GM21515 (cell line): ENCODE data around the gene KCNIP1.

Experiments used
- ATAC-seq: cut with Tn5 transposase; IDR thresholded peaks from one replicate; pipeline ENCODE4 v1.9.1; 2021; ENCODE audit not compliant: unreplicated experiment

KCNIP1 gene

GRCh38 chr5:170562166-170562874 is 58.5 kb downstream of the KCNIP1 start:
- no peak for ATAC-seq

GRCh38 chr5:170562875-170563228 is 59.0 kb downstream of the KCNIP1 start:
- ATAC-seq = no peak

GRCh38 chr5:170563824-170564567 is 60.2 kb downstream of the KCNIP1 start:
- ATAC-seq = no peak

GRCh38 chr5:170565072-170565471 is 61.3 kb downstream of the KCNIP1 start:
- ATAC-seq = no peak

GRCh38 chr5:170569101-170569500 is 65.3 kb downstream of the KCNIP1 start:
- no peak for ATAC-seq

GRCh38 chr5:170570476-170570875 is 66.7 kb downstream of the KCNIP1 start:
- no peak for ATAC-seq

- ATAC-seq = no peak
Observed at GRCh38 chr5:170571281-170571731, 67.5 kb downstream of the KCNIP1 start.

- ATAC-seq = peak; percentile 88
Observed at GRCh38 chr5:170571875-170572852, 68.3 kb downstream of the KCNIP1 start.

- ATAC-seq = no peak
Observed at GRCh38 chr5:170573114-170573513, 69.3 kb downstream of the KCNIP1 start.

- no peak for ATAC-seq
Observed at GRCh38 chr5:170573660-170574059, 69.8 kb downstream of the KCNIP1 start.

- ATAC-seq = no peak
Observed at GRCh38 chr5:170576602-170577535, 73.0 kb downstream of the KCNIP1 start.

GRCh38 chr5:170579601-170580000 is 75.8 kb downstream of the KCNIP1 start:
- ATAC-seq = no peak

- no peak for ATAC-seq
Observed at GRCh38 chr5:170581211-170581610, 77.4 kb downstream of the KCNIP1 start.

- no peak for ATAC-seq
Observed at GRCh38 chr5:170582644-170583330, 79.0 kb downstream of the KCNIP1 start.

- ATAC-seq = no peak
Observed at GRCh38 chr5:170584003-170584402, 80.2 kb downstream of the KCNIP1 start.

- ATAC-seq = no peak
Observed at GRCh38 chr5:170584450-170585058, 80.7 kb downstream of the KCNIP1 start.

- ATAC-seq = no peak
Observed at GRCh38 chr5:170585273-170585948, 81.6 kb downstream of the KCNIP1 start.

GRCh38 chr5:170587808-170588207 is 84.0 kb downstream of the KCNIP1 start:
- no peak for ATAC-seq

GRCh38 chr5:170589643-170590042 is 85.8 kb downstream of the KCNIP1 start:
- no peak for ATAC-seq
